ENCODE results near the gene CDK7. TPM values are rescaled to one million over a fixed set of nuclear protein-coding genes. Genes with fewer than 3 reads are reported as not detected.

Gene CDK7
- total and polyA plus RNA-seq, 9 of the 15 experiments (the other 6 are each of a cell fraction or from before 2014, with no cell fraction given) = 41.7 to 143 (median 65.3) TPM

DNA sequence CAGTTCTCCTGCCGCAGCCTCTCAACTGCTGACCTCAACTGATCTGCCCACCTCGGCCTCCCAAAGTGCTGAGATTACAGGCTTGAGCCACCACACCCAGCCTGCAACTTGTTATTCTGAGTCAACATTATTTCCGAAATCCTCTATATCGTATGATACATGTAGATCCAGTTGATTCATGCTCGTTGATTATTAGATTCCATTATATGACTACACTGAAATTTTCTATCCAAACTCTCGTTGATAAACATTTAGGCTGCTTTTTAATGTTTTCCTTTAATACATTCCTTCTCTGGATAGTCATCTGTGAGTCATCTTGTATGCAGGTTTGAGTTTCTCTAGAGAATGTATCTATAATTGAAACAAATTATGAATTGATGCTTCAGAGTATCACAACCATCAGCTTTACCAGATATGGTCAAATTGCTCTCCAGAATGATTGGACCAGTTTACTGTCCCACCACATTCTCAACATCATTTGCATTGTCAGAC, 4.1 kb downstream of the CDK7 start:
- Histone ChIP-seq H3K4me1 (replicated peaks in 1 of 2; ENCODE audit: control insufficient read depth in 2 of 2, insufficient read depth in 2 of 2, low read length in 2 of 2) (peaks cover 11% of the 10 kb centered on the region in 2 experiments), H3K27ac (ENCODE audit: extremely low read depth, low read depth, low read length) (no peak overlapping the region), H3K36me3 (ENCODE audit: control insufficient read depth, insufficient read depth, low read length) (peaks cover 38% of the 10 kb centered on the region), H3K9me3 (replicated peaks; ENCODE audit: control insufficient read depth, insufficient read depth, low read depth, low read length) (no peaks in the 10 kb centered on the region), H3K79me2 (ENCODE audit: control insufficient read depth, insufficient read depth, low read length) (peaks cover 77% of the 10 kb centered on the region), H3K9me1 (ENCODE audit: control insufficient read depth, insufficient read depth, low read length) (no peaks in the 10 kb centered on the region), H4K20me1 (replicated peaks; ENCODE audit: control insufficient read depth, insufficient read depth, low read length) (no peaks in the 10 kb centered on the region), H2AFZ (ENCODE audit: low read depth, low read length) (no peak overlapping the region), H3K27me3 (ENCODE audit: control insufficient read depth in 2 of 2, insufficient read depth in 2 of 2, low read length in 2 of 2) (no peaks in the 10 kb centered on the region), H3K4me2 (ENCODE audit: insufficient read depth, low read length) (no peak overlapping the region), H3K9ac (ENCODE audit: insufficient read depth in 1 of 2, low read depth in 2 of 2, low read length in 2 of 2) (no peak overlapping the region), H3K4me3 (no peak overlapping the region)
- no peak for FAIRE-seq
- in situ Hi-C loops (cut with MboI) (no loop called here), intact Hi-C loops (cut with micrococcal nuclease) (no loop called here)
- DNase-seq (ENCODE audit: extremely low read depth in 1 of 4, low spot score in 3 of 4) = no peak
- no peak for ATAC-seq
- TF ChIP-seq E4F1 (CRISPR knock-in tag; IDR thresholded peaks at IDR 0.05; ENCODE audit: borderline replicate concordance) (no peak), FOSL1 (tag; conservative IDR thresholded peaks at IDR 0.05) (peak; percentile 43; the same call in 1 of the 2 replicates), BRCA1 (IDR thresholded peaks at IDR 0.05) (no peak), BRCA1 (CRISPR knock-in tag; IDR thresholded peaks at IDR 0.05) (no peak), HMGN3 (IDR thresholded peaks at IDR 0.05; ENCODE audit: borderline replicate concordance, extremely low read depth, insufficient read length, low read depth, low read length) (no peak), ARHGAP35 (IDR thresholded peaks at IDR 0.05; ENCODE audit: partially characterized antibody) (no peak), ATF3 (IDR thresholded peaks at IDR 0.05) (peak; percentile 31; the same call in 1 of the 2 replicates), ATF3 (CRISPR knock-in tag; conservative IDR thresholded peaks at IDR 0.05) (no peak), ZNF140 (CRISPR knock-in tag; IDR thresholded peaks at IDR 0.05) (no peak), ZNF518B (CRISPR knock-in tag; IDR thresholded peaks at IDR 0.05) (no peak)
- TF ChIP-seq, protein P1, sequence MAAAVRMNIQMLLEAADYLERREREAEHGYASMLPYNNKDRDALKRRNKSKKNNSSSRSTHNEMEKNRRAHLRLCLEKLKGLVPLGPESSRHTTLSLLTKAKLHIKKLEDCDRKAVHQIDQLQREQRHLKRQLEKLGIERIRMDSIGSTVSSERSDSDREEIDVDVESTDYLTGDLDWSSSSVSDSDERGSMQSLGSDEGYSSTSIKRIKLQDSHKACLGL (CRISPR knock-in tag; IDR thresholded peaks at IDR 0.05; ENCODE audit: borderline replicate concordance, poor library complexity, severe bottlenecking) = no peak
- TF ChIP-seq, protein P2, sequence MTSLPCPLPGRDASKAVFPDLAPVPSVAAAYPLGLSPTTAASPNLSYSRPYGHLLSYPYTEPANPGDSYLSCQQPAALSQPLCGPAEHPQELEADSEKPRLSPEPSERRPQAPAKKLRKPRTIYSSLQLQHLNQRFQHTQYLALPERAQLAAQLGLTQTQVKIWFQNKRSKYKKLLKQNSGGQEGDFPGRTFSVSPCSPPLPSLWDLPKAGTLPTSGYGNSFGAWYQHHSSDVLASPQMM (CRISPR knock-in tag; IDR thresholded peaks at IDR 0.05) = no peak
- CTCF ChIA-PET (ENCODE audit: low intra/inter-chr PET ratio) = no interaction called here
- BruUV-seq (replicated peaks) = no TSS peak
- WGBS (ENCODE audit: insufficient coverage, low coverage, missing lambda C conversion rate) = 73% methylated on average over 6 of the region's 6 CpGs
- POLR2A ChIA-PET = no interaction called here

All from K562 (cell line).